Stimulated activated CD8-positive, alpha-beta memory T cell treated with anti-CD3 and anti-CD28 coated beads, Interleukin-12 subunit alpha, Interleukin-12 subunit beta, amount 100 ng/mL, for 24 hours (primary cell): ENCODE data around the gene PACS1.
"Not testable (repeated sequence)": the region's sequence is repeated elsewhere in the genome, so short reads cannot be mapped to it uniquely, and the experiment has no call there.

ENCODE experiments used
- DNase-seq: peaks from one replicate; pipeline ENCODE4 v3.0.0-alpha.2; 2020; ENCODE audit errors: extremely low read depth

PACS1 gene

GRCh38 chr11:66111158-66111557, 41.1 kb downstream of the PACS1 start:
- DNase-seq: no peak

DNA sequence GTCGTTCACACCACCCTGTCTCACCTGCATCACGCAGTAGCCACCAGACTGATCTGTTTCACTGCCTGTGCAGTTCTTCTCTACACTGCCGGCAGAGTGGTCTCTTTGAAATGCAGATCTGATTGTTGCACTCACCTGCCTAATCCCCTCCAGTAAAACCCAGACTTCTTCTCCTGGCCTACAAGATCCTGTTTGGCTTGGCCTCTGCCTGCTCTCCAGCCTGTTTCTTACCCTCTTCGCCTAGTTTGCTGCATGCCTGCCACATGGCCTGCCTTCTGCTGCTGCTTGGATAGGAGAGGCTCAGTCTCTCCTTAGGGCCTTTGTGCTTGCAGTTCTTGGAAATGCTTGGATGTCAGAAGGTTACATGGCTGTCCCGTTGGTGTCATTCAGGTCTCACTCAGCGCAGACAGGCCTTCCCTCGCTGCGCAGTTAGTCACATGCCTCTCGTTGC, 42.0 kb downstream of the PACS1 start:
- DNase-seq: no peak

DNA sequence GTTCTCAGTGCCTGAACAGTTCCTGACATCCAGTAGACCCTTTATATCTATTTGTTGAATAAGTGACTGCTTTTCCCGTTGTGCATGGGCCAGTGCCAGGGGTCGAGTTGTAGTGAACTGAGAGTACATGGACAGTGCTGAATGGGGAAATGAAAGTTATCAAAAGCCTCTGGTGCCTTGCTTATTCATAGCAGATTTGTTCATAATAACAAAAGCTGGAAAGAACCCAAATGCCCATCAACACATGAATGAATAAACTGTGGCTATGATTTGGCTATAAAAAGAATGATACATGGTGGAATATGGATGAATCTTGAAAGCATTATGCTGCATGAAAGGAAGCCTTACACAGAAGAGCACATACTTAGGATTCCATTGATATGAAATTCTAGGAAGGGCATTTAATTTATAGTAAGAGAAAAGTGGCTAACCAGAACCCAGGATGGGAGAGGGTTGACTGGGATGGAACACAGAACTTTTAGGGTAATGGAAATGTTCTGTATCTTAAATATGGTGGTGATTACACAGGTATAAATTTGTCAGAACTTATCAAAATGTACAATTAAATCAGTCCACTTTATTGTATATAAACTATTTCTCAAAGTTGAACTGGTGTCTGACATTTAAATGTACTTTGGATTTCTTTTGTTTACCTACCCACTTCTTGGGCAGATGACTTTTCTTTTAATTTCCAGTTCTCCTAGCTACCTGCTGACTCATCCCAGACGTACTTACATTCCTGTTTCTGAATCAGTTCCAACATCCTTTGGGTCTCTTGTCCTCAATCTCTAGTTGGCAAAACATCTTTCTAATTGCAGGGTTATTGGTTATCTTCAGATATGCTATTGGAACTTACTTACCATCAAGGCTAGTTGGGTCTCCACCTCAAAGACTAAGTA, 42.8 kb downstream of the PACS1 start:
- DNase-seq: no peak

GRCh38 chr11:66114957-66115356, 44.9 kb downstream of the PACS1 start:
- DNase-seq: not testable (repeated sequence)

DNA sequence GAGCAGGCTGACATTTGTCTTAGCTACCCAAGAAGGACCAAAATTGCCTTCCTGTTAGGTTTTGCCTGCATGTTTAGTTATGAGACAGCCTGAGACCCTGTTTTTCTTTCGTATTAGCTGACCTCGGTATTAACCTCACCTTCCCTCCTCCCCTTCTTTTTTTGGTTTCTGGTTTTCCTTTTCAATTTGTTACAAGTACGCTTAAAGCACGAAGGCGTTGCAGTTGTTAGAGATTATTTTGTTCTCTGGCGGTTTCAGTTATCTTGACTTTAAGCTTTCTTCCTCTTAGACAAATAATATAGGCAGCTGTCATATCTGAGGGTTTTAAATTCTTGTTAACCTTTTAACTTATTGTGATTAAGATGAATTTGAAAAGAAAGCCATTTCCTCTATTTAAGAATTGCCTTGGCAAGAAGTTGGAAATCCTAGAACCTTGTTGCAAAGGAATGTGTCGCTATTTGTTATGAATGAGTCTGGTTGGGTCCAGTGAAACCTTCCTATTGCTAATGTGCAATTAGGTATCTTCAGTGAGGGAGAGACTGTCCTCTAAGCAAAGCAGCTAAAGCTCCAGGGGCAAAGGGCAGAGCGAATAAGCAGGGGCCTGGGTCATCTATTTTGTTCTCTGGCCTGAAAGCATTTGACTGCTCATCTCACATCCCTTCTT, 45.7 kb downstream of the PACS1 start:
- no peak for DNase-seq

- no peak for DNase-seq
Measured at GRCh38 chr11:66116576-66117361, 46.7 kb downstream of the PACS1 start.

GRCh38 chr11:66118847-66119246, 48.8 kb downstream of the PACS1 start:
- DNase-seq: no peak

GRCh38 chr11:66119348-66120133, 49.5 kb downstream of the PACS1 start:
- no peak for DNase-seq

GRCh38 chr11:66121466-66121865, 51.4 kb downstream of the PACS1 start:
- no peak for DNase-seq

GRCh38 chr11:66123902-66124301, 53.8 kb downstream of the PACS1 start:
- DNase-seq: no peak

DNA sequence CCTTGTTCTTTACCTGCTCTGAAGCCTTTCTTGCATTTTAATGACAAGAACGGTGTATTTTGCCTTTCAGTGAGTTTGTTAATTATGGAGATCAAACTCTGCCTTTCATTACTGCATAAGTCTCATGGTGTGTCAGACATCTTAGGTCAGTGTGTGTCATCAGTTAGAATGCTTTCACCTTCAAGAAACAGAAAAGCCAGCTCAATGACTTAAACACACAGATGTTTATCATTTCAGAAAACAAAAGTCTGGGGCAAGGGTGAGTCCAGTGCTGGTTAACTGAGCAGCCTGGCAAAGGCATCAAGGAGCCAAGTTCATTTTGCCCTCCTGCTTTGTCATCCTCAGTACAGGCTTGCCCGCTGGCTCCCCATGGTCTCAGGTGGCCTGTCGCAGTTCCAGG, 54.5 kb downstream of the PACS1 start:
- DNase-seq: no peak

GRCh38 chr11:66126064-66126463, 56.0 kb downstream of the PACS1 start:
- DNase-seq: no peak

- DNase-seq: peak; percentile 35
Measured at GRCh38 chr11:66126808-66127555, 56.9 kb downstream of the PACS1 start.

GRCh38 chr11:66130978-66131377, 60.9 kb downstream of the PACS1 start:
- DNase-seq: no peak

DNA sequence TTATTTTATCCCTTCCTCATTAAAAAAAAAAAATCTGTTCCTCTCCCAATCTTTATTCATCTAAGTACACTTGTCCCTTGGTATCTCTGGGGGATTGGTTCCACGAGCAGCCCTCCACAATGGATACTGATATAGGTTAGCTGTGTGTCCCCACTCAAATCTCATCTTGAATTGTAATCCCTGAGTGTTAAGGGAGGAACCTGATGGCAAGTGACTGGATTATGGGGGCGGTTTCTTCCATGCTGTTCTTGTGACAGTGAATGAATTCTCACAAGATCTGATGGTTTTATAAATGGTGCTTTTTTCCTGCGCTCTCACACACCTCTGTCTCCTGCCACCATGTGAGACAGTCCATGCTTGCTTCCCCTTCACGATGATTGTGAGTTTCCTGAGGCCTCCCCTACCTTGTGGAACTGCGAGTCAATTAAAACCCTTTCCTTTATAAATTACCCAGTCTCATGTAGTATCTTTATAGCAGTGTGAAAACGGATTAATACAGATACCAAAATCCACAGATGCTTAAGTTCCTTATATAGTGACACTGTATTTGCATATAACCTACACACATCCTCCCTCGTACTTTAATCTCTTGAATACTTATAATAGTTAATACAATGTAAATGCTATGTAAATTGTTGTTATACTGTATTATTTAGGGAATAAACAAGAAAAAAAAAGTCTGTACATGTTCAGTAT, 62.0 kb downstream of the PACS1 start:
- DNase-seq: no peak

DNA sequence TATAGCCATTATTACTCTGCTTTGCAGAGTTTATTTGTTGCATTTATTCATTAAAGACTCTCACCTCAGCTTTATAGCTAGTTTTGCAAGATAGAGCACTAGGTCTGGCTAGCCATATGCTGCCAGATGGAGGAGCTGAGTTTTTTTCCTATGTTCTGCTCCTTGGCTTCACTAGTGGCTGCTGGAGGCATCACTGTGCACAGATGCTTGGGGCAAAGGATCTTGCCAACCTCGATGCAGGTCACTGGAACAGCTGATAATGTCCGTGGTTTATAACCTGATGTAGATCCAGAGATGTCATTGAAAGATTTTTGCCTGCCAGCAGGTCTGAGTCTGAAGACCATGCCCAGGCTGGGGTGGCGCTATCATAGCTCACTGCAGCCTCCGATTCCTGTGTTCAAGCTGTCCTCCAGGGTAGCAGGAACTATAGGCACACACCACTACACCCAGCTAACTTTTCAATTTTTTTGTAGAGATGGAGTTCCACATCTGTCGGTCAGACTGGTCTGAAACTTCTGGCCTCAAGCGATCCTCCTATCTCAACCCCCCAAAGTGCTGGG, 63.2 kb downstream of the PACS1 start:
- DNase-seq: no peak

- no peak for DNase-seq
Measured at GRCh38 chr11:66136752-66137123, 66.7 kb downstream of the PACS1 start.

- DNase-seq: no peak
Measured at GRCh38 chr11:66139817-66140404, 69.8 kb downstream of the PACS1 start.
